ENCODE measurements around the gene SPECC1.
"Not testable (repeated sequence)": the region's sequence is repeated elsewhere in the genome, so short reads cannot be mapped to it uniquely, and the experiment has no call there.

Gene SPECC1

GRCh38 chr17:20127360-20128035, 118.3 kb downstream of the SPECC1 start:
- no peak for DNase-seq (ENCODE audit: low read depth)

DNA sequence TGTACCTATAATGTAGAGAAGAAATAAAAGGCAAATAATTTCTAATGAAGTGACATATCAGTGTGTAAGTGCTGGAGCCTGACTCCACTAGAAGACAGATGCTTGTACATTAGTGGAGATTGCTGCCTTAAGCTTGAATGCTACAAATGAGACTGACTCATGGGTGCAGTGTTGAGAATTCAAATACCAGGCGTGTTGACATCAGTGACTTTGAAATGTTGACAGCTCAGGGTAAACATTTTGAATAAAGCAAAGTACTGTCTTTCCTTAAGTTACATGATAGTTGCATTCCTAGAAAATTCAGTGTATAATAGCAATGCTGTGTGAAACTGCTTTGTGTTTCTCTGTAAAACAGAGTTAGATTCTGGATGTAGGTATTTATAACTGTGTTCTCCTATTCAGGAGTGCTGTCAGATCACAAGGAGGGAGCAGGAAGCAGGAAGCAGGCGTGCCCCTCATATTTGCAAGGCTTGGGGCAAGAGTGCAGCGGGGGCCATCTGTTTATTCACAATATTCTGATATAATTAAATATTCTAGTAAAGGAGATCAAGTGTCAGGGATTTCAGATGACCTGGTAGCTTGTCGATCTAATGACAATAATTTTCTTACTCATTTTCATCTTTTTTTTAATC, 119.0 kb downstream of the SPECC1 start:
- no peak for DNase-seq (ENCODE audit: low read depth)

DNA sequence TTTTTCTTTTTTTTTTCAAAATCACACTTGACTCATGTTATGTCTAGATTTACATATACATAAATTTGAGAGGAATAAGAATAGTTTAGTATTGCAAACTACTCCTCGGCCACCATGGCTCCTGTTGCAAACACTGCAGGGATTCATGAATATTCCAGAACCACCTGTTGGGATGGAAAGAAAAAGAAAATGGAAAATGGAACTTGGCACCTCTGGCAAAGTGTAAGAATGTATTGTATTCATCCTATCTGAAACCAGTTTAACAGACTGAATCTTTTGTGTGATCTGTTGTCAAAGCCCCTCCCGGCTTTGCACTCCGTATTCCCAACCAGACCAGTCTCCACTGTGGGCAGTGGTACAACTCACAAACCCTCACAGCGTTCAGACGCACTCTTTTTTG, 124.4 kb downstream of the SPECC1 start:
- DNase-seq (ENCODE audit: low read depth) = no peak

DNA sequence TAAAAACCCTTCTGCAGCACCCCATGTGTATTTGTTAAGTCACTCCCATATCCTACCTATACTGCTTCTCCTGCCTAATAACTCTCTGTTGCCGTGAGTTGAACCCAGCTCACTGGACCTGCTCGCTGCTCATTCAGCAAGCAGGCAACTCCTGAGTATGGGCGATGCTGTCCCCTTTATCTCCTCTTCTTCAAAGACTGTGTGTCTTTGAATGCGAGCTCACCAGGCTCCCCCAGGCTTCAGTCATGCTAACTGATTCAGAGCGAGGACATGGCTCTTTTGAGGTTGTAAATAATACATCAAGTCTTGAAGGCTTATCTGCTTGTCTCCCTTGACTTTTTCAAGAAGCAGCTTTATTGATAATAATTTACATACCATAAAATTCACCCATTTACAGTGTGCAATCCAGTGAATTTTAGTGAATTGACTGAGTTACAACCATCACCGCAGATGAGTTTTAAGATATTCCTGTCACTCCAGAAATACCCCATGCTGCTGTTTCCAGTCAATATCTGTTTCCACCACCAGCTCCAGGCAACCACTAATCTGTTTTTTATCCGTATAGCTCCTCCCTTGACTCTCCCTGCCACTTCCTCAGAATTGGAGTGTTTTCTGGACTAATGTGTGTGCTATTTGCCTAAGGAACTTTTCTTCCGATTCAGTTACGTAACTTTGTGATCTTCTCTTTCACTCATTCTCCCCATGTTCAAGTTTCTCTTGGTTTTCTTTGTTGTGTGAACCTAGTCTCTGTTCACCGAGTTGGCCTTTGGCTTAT, 132.2 kb downstream of the SPECC1 start:
- DNase-seq (ENCODE audit: low read depth) = no peak

DNA sequence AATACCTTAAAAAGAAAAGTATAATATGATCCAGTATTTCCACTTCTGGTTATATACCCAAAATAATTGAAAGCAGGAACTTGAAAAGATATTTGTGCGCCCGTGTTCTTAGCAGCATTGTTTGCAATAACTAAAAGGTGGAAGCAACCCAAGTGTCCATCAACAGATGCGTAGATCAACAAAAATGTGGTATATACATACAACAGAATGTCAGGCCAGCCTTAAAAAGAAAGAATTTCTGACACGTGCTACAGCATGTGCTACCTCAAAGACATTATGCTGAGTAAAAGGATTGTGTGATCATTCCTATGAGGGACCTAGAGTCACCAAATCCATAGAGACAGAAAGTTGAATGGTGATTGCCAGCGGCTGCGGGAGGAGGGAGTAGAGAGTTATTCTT, 133.1 kb downstream of the SPECC1 start:
- DNase-seq (ENCODE audit: low read depth) = no peak

GRCh38 chr17:20143740-20144139, 134.6 kb downstream of the SPECC1 start:
- no peak for DNase-seq (ENCODE audit: low read depth)

DNA sequence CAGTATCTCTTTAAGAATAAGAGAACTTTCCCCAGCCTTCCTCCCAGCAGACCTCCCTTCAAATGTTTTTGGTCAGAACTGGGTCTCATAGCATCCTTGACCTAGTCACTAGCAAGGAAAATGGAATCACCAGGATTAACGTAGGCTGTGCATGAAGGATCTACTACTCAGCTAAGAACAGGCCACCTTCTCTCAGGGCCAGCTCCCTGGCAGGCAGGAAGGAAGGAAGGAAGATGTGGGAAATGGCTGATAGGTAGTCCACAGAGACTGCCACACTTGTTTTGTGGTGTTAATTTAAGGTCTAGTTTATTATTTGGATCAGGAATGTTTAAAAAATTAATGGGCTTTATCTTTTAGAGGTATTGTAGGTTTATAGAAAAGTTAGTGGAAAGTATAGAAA, 136.4 kb downstream of the SPECC1 start:
- DNase-seq (ENCODE audit: low read depth) = no peak

GRCh38 chr17:20149251-20149650, 140.1 kb downstream of the SPECC1 start:
- no peak for DNase-seq (ENCODE audit: low read depth)

DNA sequence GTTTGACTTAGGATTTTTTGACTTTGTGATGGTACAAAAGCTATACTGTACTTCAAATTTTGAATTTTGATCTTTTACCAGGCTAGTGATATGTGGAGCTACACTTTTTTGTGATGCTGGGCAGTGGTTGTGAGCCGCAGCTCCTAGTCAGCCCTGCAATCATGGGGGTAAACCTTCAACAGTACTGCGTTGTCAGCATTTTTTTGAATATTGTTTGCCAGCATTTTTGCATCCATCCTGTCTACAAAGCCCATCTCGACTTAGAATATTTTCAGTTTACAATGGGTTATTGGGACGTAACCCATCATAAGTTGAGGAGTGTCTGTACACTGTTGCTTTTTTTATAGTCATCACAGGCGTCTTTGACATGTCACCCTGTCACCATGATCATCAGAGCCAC, 142.0 kb downstream of the SPECC1 start:
- DNase-seq (ENCODE audit: low read depth) = no peak

GRCh38 chr17:20153231-20153630, 144.1 kb downstream of the SPECC1 start:
- DNase-seq (ENCODE audit: low read depth) = no peak

DNA sequence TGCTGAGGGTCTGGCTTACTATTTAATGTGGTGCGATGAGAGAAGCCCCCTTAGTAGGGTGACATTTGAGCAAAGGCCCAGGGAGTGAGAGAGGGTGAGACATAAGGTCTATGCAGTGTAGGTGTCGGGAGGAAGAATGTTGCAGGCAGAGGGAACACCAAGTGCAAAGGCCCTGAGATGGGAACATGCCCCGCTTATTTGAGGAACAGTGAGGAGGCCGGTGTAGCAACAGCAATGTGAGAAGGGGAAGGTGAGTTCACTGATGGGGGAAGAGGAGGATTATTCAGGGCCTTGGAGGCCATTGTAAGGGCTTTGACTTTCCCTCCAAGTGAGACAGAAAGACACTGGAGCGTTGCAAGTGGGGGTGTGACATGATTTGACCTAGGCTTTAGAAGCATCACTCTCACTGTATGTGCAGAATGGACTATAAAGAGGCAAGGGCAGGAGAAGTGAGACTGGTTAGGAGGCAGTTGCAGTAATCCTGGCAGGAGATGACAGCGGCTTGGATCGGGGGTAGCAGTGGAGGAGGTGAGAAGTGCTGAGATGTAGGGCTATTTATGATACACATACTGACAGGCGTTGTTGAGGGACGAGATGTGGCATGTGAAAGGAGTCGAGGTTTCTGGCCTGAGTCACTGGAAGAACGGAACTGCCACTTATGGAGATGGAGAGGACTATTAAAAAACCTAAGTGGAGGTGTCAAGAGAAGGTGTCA, 145.3 kb downstream of the SPECC1 start:
- no peak for DNase-seq (ENCODE audit: low read depth)

DNA sequence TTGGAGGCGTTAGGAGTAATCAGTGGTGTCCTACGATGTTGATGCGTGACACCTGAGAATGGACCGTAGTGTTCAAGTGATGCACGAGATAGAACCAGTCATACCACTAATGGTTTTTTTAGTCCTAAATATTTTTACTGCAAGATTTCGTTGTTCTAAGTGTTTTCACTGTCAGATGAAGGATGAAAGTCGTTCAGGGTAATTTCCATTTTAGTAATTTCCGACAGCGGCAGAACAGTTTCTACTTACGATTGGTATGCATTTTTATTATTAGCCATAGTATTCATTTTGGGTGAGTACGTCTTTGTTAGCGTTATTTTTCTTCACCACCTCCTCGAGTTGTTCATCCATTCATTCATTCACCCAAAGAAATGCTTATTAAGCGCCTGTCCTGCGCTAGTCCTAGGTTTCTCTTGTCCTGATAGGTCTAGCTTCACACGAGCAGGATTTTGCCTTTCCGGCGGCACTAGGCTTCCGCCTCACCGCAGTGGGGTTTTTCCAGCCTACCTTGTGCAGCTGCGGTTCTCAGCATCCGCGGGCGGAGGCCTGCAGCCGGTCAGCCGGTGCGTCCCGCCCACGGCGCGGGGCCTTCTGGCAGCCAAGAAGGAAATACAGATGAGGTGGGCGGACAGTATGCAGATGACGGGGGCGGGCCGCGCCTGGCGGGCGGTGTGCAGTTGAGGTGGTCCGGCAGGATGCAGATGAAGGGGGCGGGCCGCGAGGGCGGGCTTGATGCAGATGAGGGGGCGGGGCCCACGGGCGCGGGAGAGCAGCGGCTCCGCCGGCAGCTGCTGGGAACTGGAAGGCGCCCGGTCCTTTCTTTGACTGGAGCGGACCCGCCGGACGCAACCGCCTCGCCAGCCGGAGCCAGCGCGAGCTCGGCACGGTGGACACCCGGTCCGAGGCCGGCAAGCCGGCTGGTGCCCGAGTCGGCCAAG, 146.4 kb downstream of the SPECC1 start:
- DNase-seq (ENCODE audit: low read depth) = peak; percentile 91

GRCh38 chr17:20156196-20157000, 147.2 kb downstream of the SPECC1 start:
- no peak for DNase-seq (ENCODE audit: low read depth)

DNA sequence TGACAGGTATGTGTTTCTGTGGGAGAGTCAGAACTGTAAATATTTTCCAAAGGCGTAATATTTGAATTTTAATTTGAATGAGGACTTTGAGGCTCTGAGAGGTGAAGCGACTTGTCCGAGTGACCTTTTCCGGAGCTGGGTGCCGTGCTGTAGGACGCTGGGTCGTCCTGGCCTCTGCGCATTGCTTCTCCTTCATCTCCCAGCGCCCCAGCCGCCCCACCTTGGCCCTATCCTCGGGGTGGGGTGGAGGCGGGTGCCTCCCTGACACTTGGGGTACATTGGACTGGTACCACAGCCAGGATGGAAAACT, 147.8 kb downstream of the SPECC1 start:
- no peak for DNase-seq (ENCODE audit: low read depth)

GRCh38 chr17:20158580-20158979, 149.4 kb downstream of the SPECC1 start:
- no peak for DNase-seq (ENCODE audit: low read depth)

GRCh38 chr17:20159406-20160069, 150.4 kb downstream of the SPECC1 start:
- DNase-seq (ENCODE audit: low read depth) = no peak

GRCh38 chr17:20165516-20165915, 156.4 kb downstream of the SPECC1 start:
- DNase-seq (ENCODE audit: low read depth) = not testable (repeated sequence)

DNA sequence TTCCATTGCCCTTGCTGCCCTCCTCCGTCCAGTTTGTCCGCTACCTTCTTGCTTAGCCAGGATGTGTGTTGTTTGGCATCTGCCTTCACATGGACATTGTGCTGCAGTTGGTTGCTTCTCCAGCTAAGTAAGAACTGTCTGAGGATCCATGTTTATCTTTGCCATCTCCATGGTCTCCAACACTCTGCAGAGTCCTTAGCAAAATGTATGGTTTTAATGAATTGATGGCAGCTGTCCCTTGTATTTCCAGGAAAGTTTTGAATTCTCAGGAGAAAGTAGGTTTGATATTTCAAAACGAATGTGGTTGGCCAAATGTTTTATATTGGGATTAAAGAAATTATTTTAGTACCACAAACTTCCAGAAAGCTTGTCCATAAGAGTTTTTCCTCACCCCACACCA, 160.9 kb downstream of the SPECC1 start:
- DNase-seq (ENCODE audit: low read depth) = no peak

GRCh38 chr17:20171741-20172365, 162.7 kb downstream of the SPECC1 start:
- DNase-seq (ENCODE audit: low read depth) = no peak

- no peak for DNase-seq (ENCODE audit: low read depth)
Measured at GRCh38 chr17:20172376-20172775, 163.2 kb downstream of the SPECC1 start.
